Activated CD4-positive, alpha-beta T cell treated with anti-CD3 and anti-CD28 coated beads, Interleukin-2, Interleukin-6, amounts not matched to agents 100 ng/mL and 50 ng/mL, durations not matched to agents 16 hours and 8 hours (primary cell): ENCODE measurements around the gene RERE.
A peak's percentile ranks its signal among the peaks of the same experiment; 100 is the strongest.
"Not testable (repeated sequence)": the region's sequence is repeated elsewhere in the genome, so short reads cannot be mapped to it uniquely, and the experiment has no call there.

Experiments
- DNase-seq: peaks from one replicate; pipeline ENCODE4 v3.0.0-alpha.2; 2020

The RERE gene

DNA sequence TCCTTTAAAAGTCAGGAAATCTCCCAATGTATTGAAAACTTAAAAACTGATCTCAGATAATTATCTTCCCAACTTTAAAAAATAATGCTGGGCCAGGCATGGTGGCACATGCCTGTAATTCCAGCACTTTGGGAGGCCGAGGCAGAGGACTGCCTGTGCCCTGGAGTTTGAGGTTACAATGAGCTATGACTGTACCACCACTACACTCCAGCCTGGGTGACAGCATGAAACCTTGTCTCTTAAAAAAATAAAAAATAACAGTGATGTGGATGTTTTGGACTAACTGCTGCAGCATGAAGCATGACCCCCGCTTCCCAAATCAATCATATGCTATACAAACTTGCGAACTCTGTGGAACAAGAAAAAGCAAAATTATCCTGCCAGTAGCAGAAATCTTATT lies 186.3 kb downstream of the RERE start:
- DNase-seq = no peak

DNA sequence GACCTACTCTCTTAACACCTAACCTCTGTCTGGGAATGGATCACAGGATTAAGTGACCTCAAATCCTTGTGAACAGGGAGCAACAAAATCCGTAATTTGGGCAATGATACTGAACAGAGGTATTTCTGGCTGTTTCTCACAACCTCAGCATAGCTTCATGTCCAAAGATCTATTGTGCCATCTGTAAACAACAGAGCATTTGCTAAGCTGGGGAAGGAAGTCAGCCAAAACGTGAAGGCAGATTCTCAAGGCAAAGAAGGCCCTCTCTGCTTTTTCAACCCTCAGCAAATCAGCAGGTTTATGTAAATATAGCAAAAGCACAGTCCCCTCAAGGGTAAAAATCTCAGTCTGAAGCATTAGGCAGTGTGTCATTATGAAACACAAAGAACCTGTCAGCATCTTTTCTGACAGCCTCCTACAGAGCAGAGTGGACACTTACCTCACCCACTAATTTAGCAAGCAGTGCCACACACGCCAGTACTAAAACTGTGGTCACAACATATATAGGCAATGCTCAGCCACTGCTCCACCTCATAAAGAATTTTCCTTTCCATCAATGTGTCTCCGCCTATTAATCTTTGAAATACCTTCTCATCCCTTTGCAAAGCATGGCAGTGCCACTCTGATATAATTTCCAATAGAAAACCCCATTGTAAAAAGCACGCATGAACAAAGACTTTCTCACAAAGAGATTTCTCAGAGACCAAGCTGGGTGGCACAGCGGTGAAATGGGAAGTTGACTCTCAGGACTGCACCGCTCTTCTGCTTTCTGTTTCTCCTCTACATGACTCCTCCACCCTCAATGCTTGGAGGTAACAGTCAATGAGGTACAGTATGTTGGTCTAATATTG lies 188.0 kb downstream of the RERE start:
- peak; percentile 68 for DNase-seq

DNA sequence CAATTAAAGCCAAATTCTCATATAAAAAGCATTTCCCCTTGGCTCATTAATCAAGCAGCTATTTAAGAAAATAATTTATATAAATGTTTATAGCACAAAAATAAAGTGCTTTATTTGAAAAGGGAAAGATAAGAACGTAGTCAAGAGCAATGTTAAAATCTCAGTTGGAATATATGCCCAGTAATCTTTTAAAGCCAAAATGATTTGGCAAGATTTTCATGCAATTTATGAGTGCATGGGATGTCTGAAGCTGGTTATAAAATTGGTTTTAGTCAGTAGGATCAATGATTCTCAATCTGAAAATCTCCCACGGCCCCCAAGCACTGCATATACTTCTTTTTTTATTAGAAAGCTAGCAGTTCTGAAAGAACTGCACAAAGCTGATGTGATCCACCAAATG lies 188.8 kb downstream of the RERE start:
- no peak for DNase-seq

DNA sequence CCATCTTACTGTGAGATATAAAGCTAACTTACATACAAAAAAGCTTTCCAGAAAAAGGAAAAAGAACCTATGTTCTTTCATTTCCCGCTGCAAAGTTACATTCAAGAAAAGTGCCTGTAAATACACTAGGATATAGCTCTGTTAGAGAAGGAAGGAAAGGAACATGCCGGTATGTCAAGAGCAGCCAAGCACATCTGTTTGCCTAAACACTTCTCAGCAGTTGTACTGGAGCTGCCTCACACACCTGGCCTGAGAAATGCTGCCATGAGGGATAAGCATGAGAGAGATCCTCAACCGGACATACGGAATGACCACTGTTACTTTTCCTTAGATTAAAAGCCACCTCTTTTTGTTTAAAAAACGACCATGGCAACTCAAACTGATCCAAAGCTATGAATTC lies 189.7 kb downstream of the RERE start:
- no peak for DNase-seq

DNA sequence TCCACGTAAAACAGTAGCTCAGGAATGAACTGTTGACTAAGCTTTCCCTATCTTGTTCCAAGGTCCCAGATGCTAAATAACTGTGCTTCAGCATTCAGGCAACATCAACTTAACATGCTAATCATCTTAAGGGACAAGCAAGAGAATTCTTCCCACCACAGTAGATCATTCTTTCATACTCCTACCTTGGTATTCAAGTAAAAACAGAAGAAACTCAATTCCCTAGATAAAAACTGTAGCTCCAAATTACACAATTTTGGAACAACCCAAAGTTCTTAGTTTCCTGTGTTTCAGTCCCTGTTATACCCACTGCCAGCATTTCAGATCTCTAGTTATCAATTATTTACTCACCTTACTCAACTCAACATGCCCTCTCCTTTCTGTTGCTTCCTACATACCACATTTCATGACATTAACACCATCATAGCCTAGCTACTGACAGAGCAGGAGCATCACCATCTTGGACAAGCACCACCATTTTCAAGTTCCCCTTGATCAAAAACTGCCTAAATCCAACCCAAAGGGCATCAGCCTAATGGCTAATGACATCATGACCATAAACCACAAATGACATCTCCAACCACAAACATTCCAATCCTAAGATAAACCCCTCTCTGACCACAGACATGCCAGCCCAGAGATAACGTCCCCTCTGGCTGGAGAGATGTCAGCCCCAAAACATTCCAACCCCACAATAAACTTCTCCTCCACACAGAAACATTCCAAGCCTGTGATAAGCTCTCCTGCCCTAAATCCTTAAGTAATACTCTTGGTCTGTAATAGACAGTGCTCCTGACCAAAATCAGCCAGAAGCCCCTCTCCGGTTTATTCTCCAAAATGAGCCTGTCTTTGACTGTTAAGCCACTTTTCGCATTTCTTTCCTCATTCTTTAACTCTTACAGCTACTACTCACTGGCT lies 191.2 kb downstream of the RERE start:
- no peak for DNase-seq

DNA sequence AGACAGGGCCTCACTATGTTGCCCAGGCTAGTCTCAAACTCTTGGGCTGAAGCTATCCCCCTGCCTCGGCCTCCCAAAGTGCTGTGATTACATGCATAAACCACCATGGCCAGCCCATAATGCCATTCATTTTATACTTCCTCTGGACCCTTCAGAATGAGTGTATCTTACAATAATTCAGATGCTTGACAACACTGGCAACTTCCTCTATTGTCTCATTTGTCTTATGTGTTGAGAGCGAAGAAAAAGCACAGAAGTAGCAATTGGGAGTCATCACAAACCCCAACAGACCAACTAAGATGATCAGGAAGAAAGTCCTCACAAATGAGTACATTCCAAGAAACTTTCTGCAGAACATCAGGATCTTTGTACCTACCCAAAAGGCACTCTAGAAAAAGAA lies 191.9 kb downstream of the RERE start:
- DNase-seq = no peak

DNA sequence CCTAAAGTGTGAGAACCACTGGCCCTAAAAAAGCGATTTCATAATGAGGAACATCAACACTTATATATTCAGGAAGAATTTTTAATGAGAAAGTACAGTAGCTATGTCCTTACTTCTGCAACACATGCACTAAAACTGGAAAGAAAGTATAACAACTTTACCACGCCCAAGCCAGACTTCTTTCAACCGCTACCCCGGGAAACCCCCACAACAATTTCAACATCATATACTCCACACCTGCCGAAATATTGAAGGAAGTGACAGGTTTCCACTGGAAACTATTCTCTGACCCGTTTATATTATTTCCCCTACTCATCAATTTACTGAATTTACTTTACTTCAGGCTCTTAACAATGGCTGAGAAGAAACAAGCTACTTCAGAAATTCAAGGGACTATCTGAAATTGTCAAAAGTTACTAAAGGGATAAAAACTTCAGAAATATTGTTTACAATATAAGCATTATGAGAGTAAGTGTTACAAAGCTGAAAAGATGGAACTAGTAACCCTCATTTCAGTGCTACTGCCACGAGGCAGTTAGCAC lies 193.7 kb downstream of the RERE start:
- DNase-seq = peak; percentile 43

DNA sequence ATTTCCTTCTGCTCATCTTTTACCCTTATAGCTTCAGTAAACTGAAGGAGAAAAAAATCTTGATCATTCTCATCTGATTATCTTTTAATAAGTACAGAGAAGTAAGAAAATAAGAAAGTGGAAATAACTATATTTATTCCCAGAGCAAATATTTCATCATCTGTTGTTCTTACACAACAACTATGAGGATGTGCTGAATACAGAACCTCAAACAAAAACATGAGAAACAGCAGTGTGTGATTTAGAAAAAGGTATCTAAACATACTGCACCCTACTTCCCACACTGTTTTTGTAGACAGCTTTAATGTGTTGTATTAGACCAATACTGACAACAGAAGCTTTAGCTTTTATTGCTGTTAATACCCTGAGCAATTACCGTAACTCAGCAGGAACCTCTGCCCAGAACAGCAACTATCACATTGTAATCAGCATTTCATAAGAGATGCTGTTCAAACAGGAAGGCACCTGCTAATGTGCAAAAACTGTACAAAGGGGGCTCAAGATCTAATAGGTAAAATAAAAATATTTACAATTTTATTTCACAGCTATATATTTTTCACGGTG lies 195.6 kb downstream of the RERE start:
- not testable (repeated sequence) for DNase-seq

DNA sequence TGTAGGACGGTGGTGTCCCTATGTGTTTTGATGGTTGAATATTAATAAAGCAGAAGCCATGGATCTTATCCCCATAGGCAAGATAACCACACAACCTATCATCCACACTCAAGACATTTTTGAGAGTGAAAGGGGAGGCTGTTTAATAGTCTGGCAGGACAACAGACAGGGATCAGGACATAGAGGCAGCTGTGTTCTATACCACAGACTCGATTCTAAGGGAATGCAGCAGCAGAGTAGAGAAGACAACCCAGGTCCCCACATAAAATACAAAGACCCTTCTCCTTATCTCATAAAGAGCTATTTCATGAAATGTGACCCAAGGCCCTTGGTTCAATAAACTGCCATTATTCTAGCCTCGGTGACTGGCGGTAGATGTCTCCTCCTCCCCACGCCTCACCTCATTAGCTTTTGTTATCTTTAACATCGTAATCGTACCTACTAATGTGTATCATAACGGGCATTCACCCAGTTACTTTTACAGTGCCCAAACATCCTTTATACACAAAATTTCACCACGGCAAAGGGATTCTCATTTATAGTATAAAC lies 196.3 kb downstream of the RERE start:
- not testable (repeated sequence) for DNase-seq

DNA sequence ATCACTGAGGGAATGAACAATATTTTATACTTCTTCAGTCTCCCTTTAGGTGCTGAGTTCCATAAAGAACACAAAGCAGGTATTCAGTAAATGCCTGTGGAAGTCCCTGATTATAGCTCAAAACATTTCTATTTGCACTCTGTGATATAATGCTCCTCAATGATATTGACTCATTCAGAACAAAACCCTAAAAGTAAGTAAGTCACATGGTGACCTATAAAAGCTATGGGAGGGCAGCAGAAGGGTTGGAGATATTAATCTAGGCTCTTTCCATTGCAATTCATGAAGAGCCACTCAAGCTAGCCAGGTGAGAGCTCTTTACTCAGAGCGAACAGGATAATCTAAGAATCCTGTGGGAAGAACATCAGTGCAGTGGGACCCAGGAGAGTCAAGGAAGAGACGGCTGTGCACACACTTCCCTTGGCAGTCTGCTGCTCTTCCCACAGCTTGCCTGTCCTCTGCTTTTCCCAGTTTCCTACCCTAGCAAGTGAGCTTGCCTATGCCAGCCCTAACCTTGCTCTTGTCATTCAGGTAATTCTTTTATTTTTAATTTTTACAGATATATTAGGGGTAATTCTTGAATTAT lies 197.4 kb downstream of the RERE start:
- not testable (repeated sequence) for DNase-seq

DNA sequence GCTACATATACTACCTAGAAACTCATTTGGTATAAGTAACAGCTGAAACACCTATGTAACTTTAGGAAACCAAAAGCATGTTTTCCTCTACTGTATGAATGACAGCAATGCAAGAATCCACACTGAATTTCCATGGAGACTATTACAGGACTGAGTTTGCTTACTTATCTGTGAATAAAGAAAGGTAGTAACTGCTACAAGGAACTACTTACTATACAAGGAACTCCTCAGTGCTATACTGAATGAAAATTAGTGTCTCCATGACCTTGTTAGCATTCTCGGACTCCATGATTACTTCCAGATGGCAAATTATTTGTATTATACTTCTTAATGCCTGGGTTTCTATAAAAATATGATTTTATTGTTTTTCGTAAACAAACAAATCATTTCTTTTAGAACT lies 198.0 kb downstream of the RERE start:
- DNase-seq = not testable (repeated sequence)

DNA sequence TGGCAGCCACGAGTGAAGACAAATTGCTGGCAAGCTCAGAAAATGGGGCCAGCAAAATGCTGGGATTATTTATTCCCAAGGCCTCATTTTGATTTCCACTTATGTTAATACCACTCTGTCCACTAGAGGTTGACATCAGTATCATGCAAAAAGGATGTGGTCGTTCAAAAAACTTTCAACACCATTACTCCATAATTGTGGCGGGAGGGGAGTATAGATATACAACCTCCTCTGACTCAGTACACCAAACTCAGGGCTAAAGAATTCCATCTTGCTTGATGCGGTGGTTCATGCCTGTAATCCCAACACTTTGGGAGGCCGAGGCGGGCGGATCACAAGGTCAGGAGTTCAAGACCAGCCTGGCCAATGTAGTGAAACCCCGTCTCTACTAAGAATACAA lies 200.6 kb downstream of the RERE start:
- not testable (repeated sequence) for DNase-seq

DNA sequence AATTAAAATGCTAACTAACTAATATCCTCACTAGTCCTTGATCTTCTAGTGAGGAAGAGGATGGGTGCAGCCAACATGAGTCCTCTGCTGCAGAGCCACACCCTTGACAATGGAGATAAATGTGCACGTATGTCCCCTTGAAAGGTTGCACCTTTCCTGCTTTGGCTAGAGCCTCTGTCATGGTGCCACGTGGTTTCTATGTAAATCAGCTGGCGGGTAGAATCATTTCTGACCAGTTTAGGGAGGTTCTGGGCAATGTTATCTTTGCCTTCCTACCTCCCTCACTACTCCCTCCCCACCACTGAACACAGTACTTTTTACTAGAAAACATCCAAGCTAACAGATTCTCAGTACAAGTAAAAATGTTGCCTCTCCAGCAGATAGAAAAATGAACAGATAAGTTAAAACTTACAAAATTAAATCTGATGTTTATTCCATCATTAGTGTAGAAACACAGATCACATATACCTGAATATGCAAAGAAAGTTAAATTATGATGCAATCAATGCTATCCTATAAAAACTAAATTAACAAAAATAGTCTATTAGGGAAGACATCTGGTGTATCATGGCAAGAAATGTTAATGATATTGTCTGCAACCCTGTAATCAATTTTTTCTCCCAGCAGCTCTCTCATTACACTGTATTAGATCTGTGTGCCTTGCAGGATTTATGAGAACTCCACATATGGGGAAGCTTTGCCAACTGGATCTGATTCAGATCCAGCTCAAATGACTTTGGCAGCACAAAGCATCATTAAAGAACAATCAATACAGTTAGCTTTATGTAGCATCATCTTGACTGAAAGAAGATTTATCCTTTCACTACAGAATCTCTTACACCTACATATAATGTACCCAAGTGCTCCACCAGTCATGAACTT lies 205.6 kb downstream of the RERE start:
- DNase-seq = peak; percentile 42

DNA sequence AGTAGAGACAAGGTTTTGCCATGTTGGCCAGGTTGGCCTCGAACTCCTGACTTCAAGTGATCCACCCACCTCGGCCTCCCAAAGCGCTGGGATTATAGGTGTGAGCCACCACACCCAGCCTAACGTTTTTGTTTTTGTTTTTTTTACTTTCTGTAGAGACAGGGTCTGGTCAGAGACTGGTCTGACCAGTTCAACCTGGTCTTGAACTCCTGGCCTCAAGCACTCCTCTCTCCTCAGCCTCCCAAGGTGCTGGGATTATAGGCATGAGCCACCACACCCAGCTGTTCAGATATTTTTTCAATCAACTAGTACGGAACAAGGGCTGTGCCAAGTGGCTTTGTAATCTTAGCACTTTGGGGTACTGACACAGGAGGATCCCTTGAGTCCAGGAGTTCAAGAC lies 209.5 kb downstream of the RERE start:
- DNase-seq = no peak

DNA sequence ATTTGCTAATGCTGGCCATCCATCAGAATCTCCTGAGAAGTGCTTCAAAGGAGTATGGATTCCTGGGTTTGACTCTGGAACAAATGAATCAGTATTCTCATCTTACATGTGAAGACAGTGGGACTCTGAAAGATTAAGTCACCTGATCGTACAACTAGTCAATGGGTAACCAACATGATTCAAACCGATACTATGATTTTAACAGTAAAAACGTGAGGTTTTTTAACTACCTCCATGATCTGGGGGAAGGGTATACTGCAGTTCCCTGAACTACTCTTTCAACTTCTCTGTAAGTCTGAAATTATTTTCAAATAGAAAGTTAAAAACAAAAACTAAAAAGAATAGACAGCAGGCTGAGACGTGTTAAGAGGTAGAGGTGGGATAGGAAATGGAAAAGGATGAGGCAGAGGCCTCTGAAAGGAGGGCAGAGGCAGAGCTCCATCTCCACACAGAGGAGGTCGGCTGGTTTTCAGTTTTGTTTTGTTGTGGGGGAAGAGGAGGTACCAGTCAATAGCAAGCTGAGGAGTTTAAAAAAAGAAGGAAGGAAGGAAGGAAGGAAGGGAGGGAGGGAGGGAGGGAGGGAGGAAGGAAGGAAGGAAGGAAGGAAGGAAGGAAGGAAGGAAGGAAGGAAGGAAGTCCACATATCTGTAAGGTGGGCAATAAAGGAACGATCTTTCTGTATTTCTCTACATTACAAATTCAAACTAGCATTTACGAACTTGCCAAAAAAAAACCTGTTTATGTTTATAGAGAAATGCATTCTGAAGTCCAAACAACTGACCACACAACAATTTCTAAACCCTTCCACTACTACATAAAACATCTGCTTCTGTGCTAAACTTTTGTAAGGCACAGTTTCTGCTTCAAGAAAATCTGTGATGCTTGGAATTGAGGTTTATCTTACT lies 213.1 kb downstream of the RERE start:
- peak; percentile 90 for DNase-seq

DNA sequence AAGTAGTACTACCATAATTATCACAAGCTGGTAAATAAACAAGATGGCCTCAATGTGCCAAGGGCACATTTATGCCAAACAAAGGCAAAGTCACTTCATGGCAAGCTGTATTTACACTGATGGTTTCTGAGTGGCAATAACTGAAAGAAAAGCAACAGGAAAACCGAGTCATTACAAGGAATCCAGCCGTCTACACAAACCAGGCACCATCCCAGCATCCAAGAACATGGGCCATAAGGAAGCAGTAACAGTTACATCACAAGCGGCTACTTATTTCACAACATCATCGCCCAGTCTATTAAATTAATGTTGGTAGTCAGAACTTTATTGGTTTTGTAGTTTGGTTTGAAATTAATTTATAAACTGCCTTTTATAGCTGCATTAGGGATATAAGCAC lies 214.2 kb downstream of the RERE start:
- no peak for DNase-seq

DNA sequence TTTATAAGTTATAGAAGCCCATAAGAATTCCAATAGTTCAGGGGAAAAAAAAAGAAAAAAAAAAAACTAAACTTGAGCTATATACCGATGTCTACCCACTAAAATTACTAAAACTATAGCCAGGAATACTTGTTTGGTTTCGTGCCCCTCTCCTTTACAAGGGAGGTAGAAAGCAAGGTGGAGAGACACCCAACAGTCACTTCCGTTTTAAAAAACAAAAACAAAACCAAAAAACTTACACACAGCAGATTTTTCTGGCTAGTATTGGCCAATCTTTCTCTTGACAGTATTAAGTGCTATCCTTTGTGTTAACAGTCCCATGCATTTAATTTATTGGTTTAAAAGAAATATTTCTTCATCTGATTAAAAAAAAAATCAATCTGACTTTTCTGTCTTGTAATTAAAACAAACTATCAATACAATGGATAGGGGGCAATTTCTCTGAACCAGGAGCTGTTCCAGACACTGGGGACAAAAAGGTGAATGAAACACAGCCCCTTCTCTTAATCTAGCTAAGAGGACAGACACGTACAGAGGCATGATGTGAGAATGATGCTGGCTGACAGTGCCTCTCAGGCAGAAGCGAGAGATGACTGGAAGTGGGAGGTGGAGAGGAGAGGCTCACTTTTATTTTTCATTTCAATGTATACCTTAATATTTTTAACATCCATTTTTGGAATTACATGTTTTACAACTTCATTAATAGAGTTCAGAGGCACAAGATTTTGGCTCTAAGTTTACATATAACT lies 214.8 kb downstream of the RERE start:
- DNase-seq = peak; percentile 71

DNA sequence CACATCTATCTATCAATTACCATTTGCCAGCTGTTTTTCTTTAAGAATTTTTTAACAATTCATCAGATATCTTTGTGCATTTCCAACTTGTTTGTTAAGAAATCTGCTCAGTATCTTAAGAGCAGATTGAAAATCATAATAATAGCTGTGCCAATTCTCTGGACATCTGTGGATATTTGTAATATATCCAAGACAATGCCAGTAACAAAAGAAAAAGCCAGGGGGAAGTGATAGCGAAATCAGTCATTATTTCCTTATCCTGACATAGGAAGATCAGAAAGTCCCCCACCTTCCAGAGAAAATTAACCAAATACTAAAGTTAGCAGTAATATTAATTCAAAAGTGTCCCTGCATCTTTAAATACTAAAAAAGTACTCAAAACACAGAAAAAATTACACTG lies 217.1 kb downstream of the RERE start:
- no peak for DNase-seq

DNA sequence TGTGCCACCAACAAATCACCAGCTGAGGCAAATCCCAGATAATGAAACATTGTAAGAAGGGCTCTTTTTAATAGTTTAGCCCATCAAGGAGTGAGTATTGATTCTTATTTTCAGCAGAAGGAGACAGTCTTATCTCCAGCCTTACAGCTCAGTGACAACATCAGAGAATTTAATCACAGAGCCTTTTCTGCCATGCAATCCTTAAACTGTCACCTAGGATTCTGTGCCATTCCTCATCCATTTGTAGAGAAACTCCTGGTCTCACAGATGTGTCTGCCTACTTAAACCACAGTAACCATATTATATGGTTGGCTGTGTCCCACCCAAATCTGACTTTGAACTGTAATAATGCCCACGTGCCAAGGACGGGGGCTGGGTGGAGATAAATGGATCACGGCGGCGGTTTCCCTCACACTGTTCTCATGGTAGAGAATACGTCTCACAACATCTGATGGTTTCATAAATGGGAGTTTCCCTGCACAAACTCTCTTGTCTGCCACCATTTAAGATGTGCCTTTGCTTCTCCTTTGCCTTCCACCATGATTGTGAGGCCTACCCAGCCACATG lies 217.7 kb downstream of the RERE start:
- no peak for DNase-seq
